Activated CD8-positive, alpha-beta memory T cell treated with anti-CD3 and anti-CD28 coated beads for 48 hours (primary cell): ENCODE measurements around the gene HDAC4.

Experiments
- DNase-seq, 3 experiments: peaks; one replicate each; pipeline ENCODE4 v3.0.0-alpha.2; 2020; ENCODE audit warnings: low read depth in 2 of 3, low spot score in 2 of 3

The HDAC4 gene

DNA sequence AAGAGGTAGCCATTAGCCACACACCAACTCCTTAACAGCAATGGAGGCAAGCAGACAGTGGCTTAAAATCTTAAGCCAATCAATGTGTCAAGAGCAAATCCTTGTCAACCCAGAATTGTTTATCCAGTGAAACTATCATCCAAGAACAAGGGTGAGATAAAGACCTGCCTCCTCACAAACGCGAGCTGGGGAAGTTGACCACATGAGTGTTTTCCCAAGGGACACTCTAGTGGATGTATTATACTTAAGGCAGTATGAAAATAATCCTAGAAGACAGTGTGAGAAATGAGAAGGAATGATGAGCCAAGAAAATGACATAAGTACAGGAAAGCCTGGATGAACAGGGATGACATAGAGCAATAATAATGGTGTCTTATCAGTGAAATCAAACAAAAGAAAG, 343.3 kb downstream of the HDAC4 start:
- DNase-seq: no peak

DNA sequence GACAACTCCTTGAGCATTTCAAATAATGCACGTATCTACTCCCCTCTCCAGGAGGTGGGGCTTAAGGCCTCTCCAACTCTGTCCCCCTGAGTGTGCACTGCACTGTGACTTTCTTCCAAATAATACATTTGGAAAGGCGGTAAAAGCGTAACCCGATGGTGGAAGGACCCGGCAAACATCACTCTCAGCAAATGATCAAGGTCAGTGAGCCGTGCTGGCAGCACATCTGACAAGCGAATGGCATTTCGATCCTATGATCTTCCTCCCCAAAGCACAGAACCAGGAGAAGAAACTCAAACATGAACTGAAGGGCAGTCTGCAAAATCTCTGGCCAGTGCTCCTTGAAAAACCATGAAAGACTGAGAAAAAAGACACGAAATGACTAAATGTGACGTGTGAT, 344.2 kb downstream of the HDAC4 start:
- DNase-seq: no peak

DNA sequence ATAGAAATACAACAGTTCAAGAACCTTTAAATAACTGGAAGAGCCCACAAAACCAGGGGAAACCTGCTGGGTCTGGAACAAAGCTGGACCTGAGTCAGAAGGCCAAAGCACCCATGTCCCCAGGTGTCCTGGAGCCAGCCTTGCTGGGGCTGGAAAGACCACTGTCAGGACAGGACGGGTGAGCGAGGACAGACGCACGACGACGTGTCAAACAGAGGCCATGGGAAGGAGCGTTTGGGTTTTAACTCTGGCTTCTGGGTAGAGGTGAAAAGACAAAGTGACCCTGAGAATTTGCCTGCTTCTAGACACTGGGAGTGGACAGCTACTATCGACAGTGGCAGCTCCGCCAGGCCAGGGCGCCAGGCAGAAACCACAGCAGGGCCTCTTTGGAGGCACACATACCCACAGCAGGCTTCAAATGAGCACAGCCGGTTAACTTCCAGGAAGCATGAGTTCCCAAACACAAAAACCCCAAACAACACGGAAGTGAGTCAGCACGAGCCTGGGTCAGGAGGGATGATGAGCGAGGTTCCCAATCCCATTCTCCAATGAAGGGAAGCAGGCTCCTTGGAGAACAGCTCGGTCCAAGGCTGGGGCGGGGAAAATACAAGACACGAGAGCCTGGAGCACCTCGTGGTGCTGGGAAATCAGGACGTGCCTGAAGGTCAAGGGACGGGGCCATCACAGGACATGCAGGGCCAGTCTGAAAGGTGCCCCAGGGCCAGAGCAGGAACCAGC, 344.9 kb downstream of the HDAC4 start:
- DNase-seq: no peak

DNA sequence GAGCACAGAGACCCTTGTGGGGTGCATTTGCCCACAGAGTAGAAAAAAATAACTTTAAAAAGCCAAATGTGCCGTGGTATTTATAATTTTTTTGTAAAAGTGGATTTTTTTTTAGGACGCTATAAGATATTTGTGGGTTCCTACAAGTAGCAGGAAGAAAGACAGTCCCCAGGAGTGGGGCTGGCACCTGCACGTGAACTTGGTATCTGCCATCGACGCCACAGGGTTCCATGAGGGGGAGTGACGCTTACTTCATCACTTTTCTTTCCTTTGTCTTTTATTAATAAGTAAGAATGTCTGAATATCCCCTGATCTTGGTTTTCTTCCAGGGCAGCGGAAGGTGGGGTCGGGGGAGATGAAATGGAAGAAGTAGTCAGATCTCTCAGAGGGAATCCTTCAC, 345.9 kb downstream of the HDAC4 start:
- no peak for DNase-seq

DNA sequence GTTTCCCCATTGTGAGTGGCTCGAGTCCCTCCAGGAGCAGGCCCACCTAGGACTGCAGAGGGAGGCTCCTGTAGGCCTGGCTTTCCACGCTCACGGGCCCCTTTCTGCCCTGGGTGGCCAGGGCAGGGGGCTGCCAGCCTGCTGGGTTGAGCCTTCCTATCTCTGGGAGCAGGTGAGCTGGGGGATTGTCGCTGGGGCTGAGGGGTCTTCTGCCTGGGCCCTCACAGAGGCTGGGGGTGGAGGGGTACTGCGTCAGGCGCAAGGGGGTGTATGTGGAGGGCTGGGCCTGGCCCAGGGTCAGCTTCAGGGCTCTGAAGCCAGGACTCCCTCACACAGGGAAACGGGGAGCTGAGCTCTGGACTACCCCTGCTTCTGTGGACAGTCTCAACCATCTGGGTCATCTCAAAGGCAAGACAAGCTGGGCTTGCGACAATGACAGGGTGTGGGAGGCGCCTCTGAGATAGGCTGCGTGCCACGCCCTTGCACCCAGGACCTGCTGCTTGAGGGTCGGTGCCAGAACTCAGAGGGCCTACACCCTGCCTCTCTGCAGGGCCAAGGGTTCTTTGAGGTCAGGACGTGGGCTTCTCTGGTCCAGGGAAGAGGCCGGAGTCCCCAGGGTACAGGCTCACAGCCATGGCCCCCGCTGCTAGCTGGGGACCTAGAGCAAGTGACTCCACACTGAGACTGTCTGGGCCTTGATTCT, 346.9 kb downstream of the HDAC4 start:
- no peak for DNase-seq

DNA sequence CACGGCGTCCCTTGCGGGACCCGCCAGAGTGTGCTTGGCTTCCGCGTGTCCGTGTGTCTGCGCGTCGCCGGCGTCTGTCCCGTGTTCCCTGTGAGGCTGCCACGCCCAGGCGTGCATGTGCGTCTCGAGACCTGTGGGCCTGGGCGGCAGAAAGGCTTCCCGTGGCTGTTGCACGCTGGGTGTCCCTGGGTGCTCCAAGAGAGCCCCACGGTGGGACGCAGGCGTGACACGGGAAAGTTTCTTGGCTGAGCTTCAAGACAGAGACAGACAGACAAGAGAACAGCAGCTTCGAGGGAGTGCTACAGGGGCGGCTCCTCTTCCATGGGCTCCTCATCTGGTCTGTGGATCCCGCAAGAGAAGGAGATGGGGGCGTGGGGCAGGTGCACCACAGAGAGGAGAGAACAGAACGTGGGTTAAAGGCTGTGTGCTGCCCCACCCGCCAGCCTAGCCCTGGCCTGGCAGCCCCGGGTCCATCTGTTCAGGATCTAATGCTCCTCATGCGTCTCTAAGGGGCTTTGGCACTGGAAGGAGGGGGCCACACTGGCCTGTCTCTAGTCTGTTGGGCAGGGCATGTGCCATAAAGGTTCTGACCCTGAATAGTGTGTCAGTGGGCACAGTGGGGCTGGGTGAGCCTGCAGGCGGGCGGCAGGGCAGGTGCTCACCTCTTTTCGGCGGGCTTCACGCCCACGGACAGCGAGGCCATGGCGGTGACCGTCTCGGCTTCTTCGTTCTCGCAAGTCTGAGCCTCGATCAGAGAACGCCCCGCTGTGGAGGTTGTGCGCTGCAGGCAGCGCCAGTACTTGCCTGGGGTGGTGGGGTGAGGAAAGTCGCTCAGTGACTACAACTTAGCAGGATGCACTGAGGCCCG, 347.8 kb downstream of the HDAC4 start:
- DNase-seq: no peak

DNA sequence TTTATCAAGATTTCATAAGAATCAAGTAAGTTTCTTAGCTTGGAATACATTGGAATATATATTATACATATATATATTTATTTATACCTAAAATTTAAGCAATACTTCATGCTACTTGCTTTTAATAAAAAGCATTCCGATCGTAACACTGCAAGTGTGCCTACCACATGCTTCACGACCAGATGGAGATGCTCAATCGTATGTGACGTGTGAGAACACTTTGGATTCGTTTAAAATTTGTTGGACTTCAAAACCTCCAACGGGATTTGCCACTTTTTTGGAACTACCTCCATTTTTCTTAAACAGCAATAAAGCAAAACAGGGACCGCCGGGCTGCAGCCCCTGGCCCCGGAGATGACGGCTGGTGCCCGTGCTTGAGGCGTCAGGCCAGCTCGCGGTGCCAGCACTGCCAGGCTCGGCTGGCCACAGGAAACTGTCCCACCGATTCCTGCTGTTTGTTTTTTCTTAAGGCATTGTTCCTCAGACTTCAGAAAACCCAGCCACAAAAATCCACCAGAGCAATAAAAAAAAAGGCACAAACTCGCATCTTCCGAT, 348.9 kb downstream of the HDAC4 start:
- no peak for DNase-seq

DNA sequence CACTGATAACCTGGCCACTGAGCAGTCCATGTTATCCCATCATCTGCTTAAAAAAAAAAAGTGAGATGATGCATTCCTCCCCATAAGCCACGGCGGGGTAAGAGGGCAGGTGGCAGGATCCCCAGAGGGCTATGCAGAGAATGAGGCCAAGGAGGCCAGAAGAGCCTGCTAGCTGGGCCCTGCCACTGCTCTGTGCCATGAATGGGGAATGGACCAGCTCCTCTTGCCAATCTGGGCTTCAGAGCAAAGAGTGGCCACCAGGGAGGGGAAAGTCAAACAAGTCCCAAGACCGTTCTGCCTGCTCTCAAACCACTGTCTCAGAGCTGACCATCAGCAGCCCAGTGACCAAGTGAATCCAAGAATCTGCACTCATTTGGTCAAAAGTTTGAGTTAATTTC, 350.6 kb downstream of the HDAC4 start:
- no peak for DNase-seq

DNA sequence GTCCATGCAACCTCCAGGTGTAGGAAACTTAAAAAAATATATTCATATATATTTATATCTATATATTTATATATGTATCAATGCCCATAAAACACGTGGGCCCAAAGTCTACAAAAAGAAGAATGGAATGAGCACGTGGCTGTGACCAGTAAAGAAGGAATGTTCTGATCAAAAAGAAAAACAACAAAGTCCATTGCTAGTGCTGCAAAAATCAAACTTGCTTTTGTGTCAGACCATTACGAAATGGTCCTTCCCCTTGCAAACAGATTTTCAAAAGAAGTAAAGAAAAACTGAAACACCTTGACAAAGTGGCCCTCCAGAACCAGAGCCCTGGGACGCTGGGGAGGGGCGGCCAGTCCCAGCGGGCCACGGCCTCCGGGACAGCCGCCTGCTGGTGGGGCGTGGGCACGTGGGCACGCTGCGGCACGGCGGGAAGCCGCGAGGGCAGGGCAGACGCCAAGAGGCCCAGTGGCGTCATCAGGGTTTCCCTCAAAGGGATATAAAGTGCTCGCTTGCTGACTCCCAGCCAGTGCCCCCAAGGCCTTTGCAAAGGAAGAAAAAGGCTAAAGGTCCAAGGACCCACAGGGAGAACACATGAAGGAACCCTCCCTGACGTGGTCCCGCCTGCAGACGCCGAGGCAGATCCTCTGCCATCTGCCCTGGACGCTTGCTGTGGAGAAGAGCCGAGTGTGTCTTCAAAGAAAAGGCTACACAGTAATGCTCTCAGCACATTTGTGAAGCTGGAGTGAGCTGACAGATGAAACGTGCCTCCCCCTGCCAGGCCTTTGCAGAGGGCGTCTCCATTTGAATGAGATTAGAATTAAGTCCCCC, 351.2 kb downstream of the HDAC4 start:
- no peak for DNase-seq

DNA sequence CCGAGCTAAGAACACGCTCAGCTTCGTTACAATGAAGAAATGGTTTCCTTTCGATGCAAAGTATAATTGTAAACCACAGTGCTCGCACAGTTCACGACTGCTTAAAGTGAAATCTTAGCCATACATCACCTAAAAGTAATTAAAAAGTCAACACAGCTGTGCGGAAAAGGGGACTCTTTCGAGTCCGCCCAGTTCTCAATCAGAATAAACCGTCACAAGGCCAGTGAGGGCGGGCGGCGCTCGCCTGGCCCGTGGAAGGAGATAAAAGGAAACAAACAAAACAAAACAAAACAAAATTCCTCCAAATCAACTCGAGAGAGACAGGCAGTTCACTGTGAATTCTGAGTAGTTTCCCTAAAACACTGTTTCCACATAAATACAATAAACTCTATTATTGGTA, 352.1 kb downstream of the HDAC4 start:
- no peak for DNase-seq

DNA sequence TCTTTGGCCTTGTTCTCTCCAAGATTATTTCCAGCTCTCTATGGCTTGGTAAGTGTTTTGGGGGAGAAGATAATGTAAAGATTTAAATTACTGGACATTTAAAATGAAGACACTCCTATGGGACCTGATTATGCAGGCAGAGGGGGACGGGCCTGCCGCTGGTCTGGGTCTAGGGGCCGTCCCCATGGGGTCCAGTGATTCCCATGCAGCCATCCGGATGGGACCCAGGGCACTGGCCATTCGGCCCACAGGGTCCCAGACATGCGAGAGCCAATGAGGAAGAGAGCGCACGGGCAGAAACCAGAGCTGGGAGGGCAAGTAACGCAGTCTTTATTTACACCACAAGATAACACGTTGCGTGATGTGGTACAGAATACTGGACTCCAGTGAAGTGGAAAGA, 353.0 kb downstream of the HDAC4 start:
- DNase-seq: no peak

DNA sequence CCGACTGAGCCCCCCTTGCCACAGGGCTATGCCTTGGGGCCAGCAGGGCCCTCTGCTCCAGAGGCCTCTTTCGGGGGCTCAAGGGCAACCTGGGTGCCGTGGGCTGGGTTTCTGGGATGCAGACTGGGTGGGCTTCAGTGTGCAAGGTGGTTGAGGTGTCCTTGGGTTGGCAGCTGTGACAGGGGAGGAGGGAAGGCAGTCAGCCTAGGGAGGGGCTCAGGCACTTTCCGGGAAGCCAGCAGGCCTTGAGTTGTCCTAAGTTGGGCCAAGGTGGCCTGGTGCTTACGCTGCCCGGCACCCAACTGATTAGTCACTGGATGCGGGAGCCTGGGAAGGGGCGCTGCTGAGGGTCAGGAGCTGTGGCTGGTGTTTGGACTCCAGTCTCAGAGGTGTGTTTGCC, 353.4 kb downstream of the HDAC4 start:
- no peak for DNase-seq

DNA sequence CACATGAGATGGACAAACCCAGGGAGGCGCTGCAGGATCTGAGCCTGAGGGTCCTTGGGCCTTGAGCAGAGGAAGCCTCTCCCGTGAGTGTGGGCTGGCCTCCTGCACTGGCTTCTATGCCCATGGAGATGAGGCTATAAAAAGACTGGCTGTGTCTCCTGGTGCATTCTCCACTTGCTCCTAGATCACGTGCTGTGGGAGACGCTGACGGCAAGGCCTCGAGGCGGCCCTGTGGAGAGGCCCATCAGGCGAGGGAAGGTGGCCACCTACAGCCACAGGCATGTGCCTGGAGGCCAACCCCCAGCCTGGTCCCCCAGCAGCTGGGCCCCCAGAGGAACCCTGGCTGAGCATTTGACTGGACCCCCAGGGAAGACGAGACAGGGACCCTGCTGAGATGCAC, 354.0 kb downstream of the HDAC4 start:
- DNase-seq: no peak

DNA sequence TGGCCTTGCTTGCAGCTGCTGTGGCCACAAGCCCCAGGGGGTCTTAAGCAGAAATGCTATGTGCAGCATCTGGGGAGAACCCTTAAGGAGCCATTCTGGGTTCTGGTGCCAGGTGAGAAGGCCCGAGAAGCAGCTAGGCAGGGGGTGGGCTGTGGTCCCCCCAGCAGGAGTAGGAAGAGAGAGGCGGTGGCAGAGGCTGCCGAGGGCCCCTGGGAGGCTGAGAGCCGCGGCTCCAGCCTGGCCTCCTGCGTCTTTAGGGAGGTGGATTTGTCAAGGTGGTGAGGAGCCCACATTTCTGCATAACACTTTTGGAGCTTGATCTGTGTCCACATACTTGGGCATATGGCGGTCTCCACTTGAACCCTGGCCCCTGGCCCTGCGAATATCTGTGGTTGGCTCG, 356.5 kb downstream of the HDAC4 start:
- no peak for DNase-seq

DNA sequence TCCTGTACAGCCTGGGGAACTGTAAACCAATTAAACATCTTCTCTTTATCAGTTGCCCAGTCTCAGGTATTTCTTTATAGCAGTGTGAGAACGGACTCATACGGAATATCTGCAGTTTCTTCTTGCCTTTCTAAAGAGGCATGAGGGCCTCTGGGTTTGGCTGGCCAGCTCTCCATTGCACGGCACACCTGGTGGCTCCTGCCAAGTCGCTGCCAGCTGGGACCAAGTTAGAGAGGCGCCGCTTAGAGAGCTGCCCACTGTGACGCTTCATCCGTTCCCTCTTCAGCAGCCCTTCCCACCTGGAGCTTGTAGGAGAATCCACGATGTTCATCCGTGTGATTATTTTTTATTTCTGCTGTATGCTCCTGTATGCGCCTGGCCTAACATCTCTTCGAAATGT, 357.5 kb downstream of the HDAC4 start:
- DNase-seq: no peak

DNA sequence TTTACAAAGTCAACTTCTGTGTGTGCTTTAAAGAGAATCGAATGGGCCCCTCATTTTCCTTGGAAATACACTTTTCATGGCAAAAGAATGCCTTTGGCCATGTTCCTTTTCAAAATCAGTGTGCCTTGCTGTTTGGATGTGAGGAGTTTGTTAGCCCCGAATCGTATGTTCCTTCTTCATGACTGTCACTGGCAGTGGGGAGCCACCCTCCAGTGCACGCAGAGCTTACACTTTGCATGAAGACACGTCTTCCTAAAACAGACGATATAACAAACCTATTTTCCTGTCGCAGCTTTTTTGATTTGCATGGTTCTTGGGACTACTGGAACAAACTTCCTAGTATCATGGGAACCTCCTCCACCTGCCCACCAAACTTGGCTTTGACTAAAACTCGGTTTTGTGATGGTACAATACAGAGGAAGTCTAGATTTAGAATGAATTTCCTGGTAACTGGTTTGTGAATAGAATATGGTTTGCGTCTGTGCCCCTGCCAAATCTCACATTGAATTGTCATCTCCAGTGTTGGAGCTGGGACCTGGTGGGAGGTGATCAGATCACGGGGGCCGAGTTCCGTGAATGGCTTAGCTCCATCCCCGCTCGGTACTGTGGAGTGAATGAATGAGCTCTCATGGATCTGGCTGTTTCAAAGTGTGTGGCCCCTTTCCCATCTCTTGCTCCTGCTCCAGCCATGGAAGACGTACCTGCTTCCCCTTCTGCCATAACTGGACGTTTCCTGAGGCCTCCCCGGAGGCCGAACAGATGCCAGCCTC, 358.1 kb downstream of the HDAC4 start:
- no peak for DNase-seq

DNA sequence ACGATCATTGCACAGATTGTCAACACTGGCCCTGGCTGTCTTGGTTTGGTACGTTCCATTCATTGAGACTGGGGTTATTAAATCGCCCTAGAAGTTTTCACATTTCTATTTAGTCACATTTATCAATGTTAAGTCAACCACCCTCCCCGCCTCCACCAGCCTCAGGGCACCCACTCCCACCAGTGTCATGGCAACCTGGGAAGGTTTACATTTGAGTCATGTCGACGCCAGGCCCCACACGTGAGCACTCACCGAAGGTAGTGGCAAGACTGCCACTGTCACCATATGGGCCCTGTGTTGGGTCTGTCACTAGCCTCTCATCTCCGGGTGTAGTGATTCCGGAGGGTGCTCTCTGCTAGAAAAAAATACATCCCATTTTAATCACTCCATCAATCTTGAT, 358.8 kb downstream of the HDAC4 start:
- DNase-seq: no peak

DNA sequence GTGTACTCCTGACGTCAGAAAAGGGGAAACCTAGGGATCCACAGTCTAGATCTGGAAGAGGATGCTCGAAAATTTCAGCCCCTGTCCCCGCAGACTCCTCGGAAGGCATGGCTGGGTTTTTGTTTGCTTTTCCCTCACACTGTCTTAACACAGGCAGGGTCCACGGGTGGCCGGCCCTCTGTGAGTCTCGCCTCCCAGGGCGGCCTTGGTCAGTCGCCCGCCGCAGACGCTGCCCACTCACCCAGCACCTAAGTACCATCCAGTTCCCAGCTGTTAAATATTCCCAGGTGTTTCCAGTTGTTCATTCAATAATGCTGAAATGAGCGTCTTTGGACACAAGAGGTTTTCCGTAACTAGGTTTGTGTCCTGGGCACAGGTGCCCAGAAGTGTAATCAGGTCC, 359.8 kb downstream of the HDAC4 start:
- DNase-seq: no peak

DNA sequence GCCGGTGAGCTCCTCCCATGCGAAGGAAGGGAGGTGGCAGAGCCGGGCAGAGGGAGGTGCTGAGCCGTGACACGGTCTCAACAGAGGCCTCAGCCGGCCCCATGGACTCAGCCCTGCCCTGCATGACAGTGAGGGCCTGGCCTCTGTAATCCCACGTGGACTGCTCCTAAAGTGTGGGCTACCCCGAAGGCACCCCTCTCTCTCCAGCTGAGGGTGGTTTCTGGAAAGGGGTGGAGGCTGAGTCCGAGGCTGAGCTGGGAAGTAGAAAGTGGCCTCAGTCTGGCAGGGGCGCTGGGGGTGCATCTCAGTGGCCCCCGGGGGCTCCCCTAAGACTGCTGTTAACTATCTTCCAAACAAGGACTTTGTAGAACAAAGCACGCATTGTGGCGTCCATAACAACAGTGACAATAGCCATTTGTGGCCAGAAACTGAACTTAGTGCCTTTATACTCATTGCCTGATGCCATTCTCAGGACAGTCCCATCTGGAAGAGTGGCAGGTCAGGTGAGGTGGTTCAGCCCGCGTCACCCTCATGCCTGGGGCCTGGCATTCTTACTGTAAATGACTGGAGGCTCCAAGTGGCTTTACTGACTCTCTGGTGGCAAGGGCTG, 360.6 kb downstream of the HDAC4 start:
- DNase-seq: no peak

DNA sequence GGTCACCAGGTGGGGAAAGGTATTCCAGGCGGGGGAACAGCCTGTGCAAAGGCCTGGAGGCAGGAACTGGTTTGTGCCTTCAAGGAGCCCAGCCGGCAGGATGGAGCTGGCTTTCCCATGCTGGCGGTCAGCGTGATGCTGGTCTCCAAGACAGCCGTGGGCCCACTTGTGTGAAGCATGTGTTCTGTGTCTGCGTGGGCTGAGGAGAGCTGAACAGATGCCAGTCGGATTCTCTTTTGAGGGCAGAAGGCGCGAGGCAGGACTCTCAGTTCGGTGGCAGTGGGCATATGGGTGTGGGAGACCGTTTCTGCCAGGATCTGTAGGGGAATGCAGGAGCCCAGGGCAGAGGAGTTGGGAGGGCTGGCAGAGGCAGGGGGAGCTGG, 361.4 kb downstream of the HDAC4 start:
- DNase-seq: no peak
